ENCODE data around the gene PDCD6IP. TPM values are rescaled to one million over a fixed set of nuclear protein-coding genes. Genes with fewer than 3 reads are reported as not detected.

PDCD6IP gene
- total and polyA plus RNA-seq, 2 of the 13 experiments (the other 11 are each of a cell fraction or from before 2014, with no cell fraction given), result 62.5 to 85.6 TPM

GRCh38 chr3:33803894-33804526, 5.6 kb downstream of the PDCD6IP start (continued):
- TF ChIP-seq ZNF318 (CRISPR knock-in tag; IDR thresholded peaks at IDR 0.05), result no peak
- no peak for TF ChIP-seq KAT8 (CRISPR knock-in tag; IDR thresholded peaks at IDR 0.05)
- TF ChIP-seq ZNF33A (CRISPR knock-in tag; IDR thresholded peaks at IDR 0.05; ENCODE audit: borderline replicate concordance), result no peak
- no peak for TF ChIP-seq TCF12 (IDR thresholded peaks at IDR 0.05)
- no peak for TF ChIP-seq TCF12 (CRISPR knock-in tag; IDR thresholded peaks at IDR 0.05)
- no peak for TF ChIP-seq ZNF34 (CRISPR knock-in tag; IDR thresholded peaks at IDR 0.05; ENCODE audit: borderline replicate concordance)
- TF ChIP-seq PLSCR1 (CRISPR knock-in tag; IDR thresholded peaks at IDR 0.05; ENCODE audit: borderline replicate concordance), result no peak
- no peak for TF ChIP-seq ZC3H4 (CRISPR knock-in tag; IDR thresholded peaks at IDR 0.05; ENCODE audit: borderline replicate concordance)
- TF ChIP-seq DBP (CRISPR knock-in tag; IDR thresholded peaks at IDR 0.05; ENCODE audit: not compliant biosample characterization), result no peak
- peak; percentile 26 for TF ChIP-seq ASH2L (IDR thresholded peaks at IDR 0.05; ENCODE audit: insufficient read length, low read depth, low read length)
- no peak for TF ChIP-seq HIVEP1 (CRISPR knock-in tag; IDR thresholded peaks at IDR 0.05)
- TF ChIP-seq PHF20 (CRISPR knock-in tag; IDR thresholded peaks at IDR 0.05), result no peak
- no peak for TF ChIP-seq ZNF124 (CRISPR knock-in tag; IDR thresholded peaks at IDR 0.05)
- TF ChIP-seq DZIP1 (CRISPR knock-in tag; IDR thresholded peaks at IDR 0.05), result no peak
- no peak for TF ChIP-seq ZNF816 (CRISPR knock-in tag; IDR thresholded peaks at IDR 0.05; ENCODE audit: borderline replicate concordance)
- TF ChIP-seq GABPB1 (CRISPR knock-in tag; IDR thresholded peaks at IDR 0.05), result peak; percentile 25; the same call in 1 of the 2 replicates
